GM12864 (cell line): Measurements from ENCODE around the gene SCRN2.

Source experiments
- DNase-seq: peaks from one replicate; pipeline ENCODE4 v3.0.0-alpha.2; 2011; ENCODE audit warnings: low read depth
- H3K4me3 ChIP-seq: 2 replicates; pipeline ENCODE4 v1.5.1; 2011; ENCODE audit warnings: mild to moderate bottlenecking, low read depth, low read length, control low read depth
- CTCF ChIP-seq: IDR thresholded peaks from 2 replicates; pipeline ENCODE4 v1.5.1; 2011; ENCODE audit warnings: low read depth, mild to moderate bottlenecking, moderate library complexity, low read length, control low read depth, inconsistent platforms; ENCODE audit errors: missing control alignments

SCRN2 gene

GRCh38 chr17:47875011-47875985, 34.2 kb upstream of the SCRN2 start:
- no peak overlapping the region for H3K4me3 ChIP-seq
- DNase-seq = no peak
- no peak for TF ChIP-seq CTCF

- DNase-seq = no peak
- no peak overlapping the region for H3K4me3 ChIP-seq
- TF ChIP-seq CTCF = no peak
Observed at GRCh38 chr17:47873200-47874090, 32.4 kb upstream of the SCRN2 start.

- no peak overlapping the region for H3K4me3 ChIP-seq
- no peak for DNase-seq
Observed at GRCh38 chr17:47872651-47873161, 31.6 kb upstream of the SCRN2 start.

GRCh38 chr17:47872019-47872650, 31.1 kb upstream of the SCRN2 start:
- no peak for DNase-seq
- no peak for TF ChIP-seq CTCF
- no peak overlapping the region for H3K4me3 ChIP-seq

More at GRCh38 chr17:47872651-47873161, 31.6 kb upstream of the SCRN2 start:
- no peak for TF ChIP-seq CTCF

- TF ChIP-seq CTCF = no peak
- H3K4me3 ChIP-seq = no peak overlapping the region
- no peak for DNase-seq
Observed at GRCh38 chr17:47871048-47871447, 30.0 kb upstream of the SCRN2 start.

- no peak for DNase-seq
- no peak overlapping the region for H3K4me3 ChIP-seq
- TF ChIP-seq CTCF = no peak
Observed at GRCh38 chr17:47870056-47870455, 29.0 kb upstream of the SCRN2 start.
